CD4-positive, alpha-beta T cell (primary cell): Measurements from ENCODE around the gene CEP112. TPM values are rescaled to one million over a fixed set of nuclear protein-coding genes. Genes with fewer than 3 reads are reported as not detected.

Experiments
- ATAC-seq: fragments of 200-7000 bp; cut with Tn5 transposase; one replicate; pipeline ENCODE4 v1.10.0; 2022; ENCODE audit warnings: mild to moderate bottlenecking; ENCODE audit not compliant: poor library complexity
- CTCF ChIA-PET: fragments of 350-600 bp; sonication (Branson Sonifier 250); formaldehyde crosslinking; loops from one replicate; lab custom pipeline; 2021; ENCODE audit warnings: antibody characterized with exemption, inconsistent platforms; lab: Charles Lee
- POLR2A ChIA-PET: fragments of 350-600 bp; sonication (Branson Sonifier 250); formaldehyde crosslinking; loops from one replicate; lab custom pipeline; 2021; ENCODE audit warnings: antibody characterized with exemption, inconsistent platforms; lab: Charles Lee
- DNase-seq, 14 experiments: peaks; one replicate each; pipeline ENCODE4 v3.0.0-alpha.2; 2013 to 2020; ENCODE audit warnings: mixed read lengths in 2 of 14
- H3K27ac ChIP-seq, 2 donors: one replicate each; pipeline versions ENCODE4 v1.5.1 to v1.7.0; 2013; ENCODE audit warnings: low read length in 2 of 2, low read depth in 1 of 2, mild to moderate bottlenecking in 1 of 2
- H3K27me3 ChIP-seq, 2 experiments: 1 replicate in 1 of 2; 2 replicates in 1 of 2; pipeline versions ENCODE4 v1.6.1 to v1.7.0; 2013; ENCODE audit warnings: low read length in 2 of 2, control low read depth in 1 of 2, mild to moderate bottlenecking in 1 of 2, moderate library complexity in 1 of 2; ENCODE audit not compliant: insufficient read depth in 2 of 2, control insufficient read depth in 1 of 2
- H3K36me3 ChIP-seq: one replicate; pipeline ENCODE4 v1.6.1; 2013; ENCODE audit warnings: low read length, control low read depth; ENCODE audit not compliant: insufficient read depth
- H3K4me1 ChIP-seq: one replicate; pipeline ENCODE4 v1.6.1; 2013; ENCODE audit warnings: low read length, control low read depth; ENCODE audit not compliant: insufficient read depth
- H3K4me3 ChIP-seq: one replicate; pipeline ENCODE4 v1.5.1; 2013; ENCODE audit warnings: mild to moderate bottlenecking, low read length, moderate library complexity
- H3K9me3 ChIP-seq, 2 experiments: 1 replicate in 1 of 2; 2 replicates in 1 of 2; pipeline versions ENCODE4 v1.6.1 to v1.7.0; 2013; ENCODE audit warnings: low read length in 2 of 2, mild to moderate bottlenecking in 2 of 2, control low read depth in 1 of 2, moderate library complexity in 1 of 2; ENCODE audit not compliant: control insufficient read depth in 1 of 2, insufficient read depth in 1 of 2
- H3K27ac Mint-ChIP-seq: one replicate; pipeline ENCODE4 v1.8.0; 2020; ENCODE audit warnings: mixed read lengths
- H3K27me3 Mint-ChIP-seq: one replicate; pipeline ENCODE4 v1.8.0; 2021; ENCODE audit warnings: mixed read lengths
- H3K36me3 Mint-ChIP-seq: one replicate; pipeline ENCODE4 v1.8.0; 2021; ENCODE audit warnings: low read depth, mixed read lengths
- H3K4me1 Mint-ChIP-seq: one replicate; pipeline ENCODE4 v1.8.0; 2021; ENCODE audit warnings: low read depth, mixed read lengths
- H3K4me3 Mint-ChIP-seq: one replicate; pipeline ENCODE4 v1.8.0; 2020; ENCODE audit warnings: mild to moderate bottlenecking, mixed read lengths
- H3K9me3 Mint-ChIP-seq: one replicate; pipeline ENCODE4 v1.8.0; 2020; ENCODE audit warnings: mixed read lengths
- CTCF ChIP-seq: fragments of 200-600 bp; IDR thresholded peaks from one replicate; pipeline ENCODE4 v1.8.0; 2022; ENCODE audit warnings: antibody characterized with exemption, mild to moderate bottlenecking
- intact Hi-C, 2 experiments: fragments of 100-400 bp; cut with DNase I in 1 of 2; cut with micrococcal nuclease in 1 of 2; formaldehyde crosslinking; loops; one replicate each; pipeline versions ENCODE4 v1.15.1 to v1.9.0; 2023 to 2025; cut with DNase I, micrococcal nuclease
- total RNA-seq, 174 experiments: library from RNA in 2 of 174; stranded (reverse) in 2 of 174; gene quantifications; one replicate each; pipeline ENCODE4 v1.2.3 and lab custom pipeline; 2021 to 2026

CEP112 gene
- total RNA-seq, 2 experiments from 2014 or later, result 1.6 to 2.2 TPM

- POLR2A ChIA-PET, result no interaction called here
- Mint-ChIP-seq H3K4me1 (peaks cover 5% of the 10 kb centered on the region), H3K4me3 (no peak overlapping the region), H3K27ac (no peak overlapping the region), H3K36me3 (no peaks in the 10 kb centered on the region), H3K9me3 (no peaks in the 10 kb centered on the region), H3K27me3 (no peaks in the 10 kb centered on the region)
- H3K27ac ChIP-seq, result no peak overlapping the region
- DNase-seq (no peak), ATAC-seq (no peak)
- no peak for TF ChIP-seq CTCF
- no peaks in the 10 kb centered on the region for H3K27me3 ChIP-seq
- H3K36me3 ChIP-seq, result no peaks in the 10 kb centered on the region
- H3K4me1 ChIP-seq, result no peaks in the 10 kb centered on the region
- intact Hi-C loops, result no loop called here
- H3K4me3 ChIP-seq, result no peak overlapping the region
- CTCF ChIA-PET, result no interaction called here
- peaks cover 0 to 7% of the 10 kb centered on the region in 2 experiments for H3K9me3 ChIP-seq
These were observed 189.1 kb downstream of the CEP112 start for GRCh38 chr17:66002812-66003211.

GRCh38 chr17:66002063-66002585 lies 189.8 kb downstream of the CEP112 start:
- ATAC-seq (no peak), DNase-seq (no peak)
- Mint-ChIP-seq H3K4me1 (peaks cover 5% of the 10 kb centered on the region), H3K27me3 (no peaks in the 10 kb centered on the region), H3K9me3 (no peaks in the 10 kb centered on the region), H3K36me3 (no peaks in the 10 kb centered on the region), H3K4me3 (no peak overlapping the region), H3K27ac (no peak overlapping the region)
- CTCF ChIA-PET, result no interaction called here
- peaks cover 0 to 7% of the 10 kb centered on the region in 2 experiments for H3K9me3 ChIP-seq
- no peak overlapping the region for H3K4me3 ChIP-seq
- H3K4me1 ChIP-seq, result no peaks in the 10 kb centered on the region
- no peak for TF ChIP-seq CTCF
- H3K27ac ChIP-seq, result no peak overlapping the region
- no peaks in the 10 kb centered on the region for H3K27me3 ChIP-seq
- POLR2A ChIA-PET, result no interaction called here
- intact Hi-C loops, result no loop called here
- no peaks in the 10 kb centered on the region for H3K36me3 ChIP-seq

GRCh38 chr17:66000216-66000615 lies 191.7 kb downstream of the CEP112 start:
- Histone ChIP-seq H3K9me3 (peaks cover 0 to 7% of the 10 kb centered on the region in 2 experiments), H3K36me3 (no peaks in the 10 kb centered on the region), H3K27me3 (no peaks in the 10 kb centered on the region), H3K27ac (no peak overlapping the region), H3K4me3 (no peak overlapping the region), H3K4me1 (no peaks in the 10 kb centered on the region)
- POLR2A ChIA-PET, result no interaction called here
- Mint-ChIP-seq H3K27me3 (no peaks in the 10 kb centered on the region), H3K36me3 (no peaks in the 10 kb centered on the region), H3K4me1 (peaks cover 5% of the 10 kb centered on the region), H3K9me3 (no peaks in the 10 kb centered on the region), H3K4me3 (no peak overlapping the region), H3K27ac (no peak overlapping the region)
- ATAC-seq (no peak), DNase-seq (no peak)
- no peak for TF ChIP-seq CTCF
- intact Hi-C loops, result no loop called here
- CTCF ChIA-PET, result interaction anchor here (1.6 kb wide), 1 partner anchor 16 kb away, joined by 3 read pairs; no protein-coding TSS in a partner anchor
